Measurements from ENCODE around the gene ZNF532. TPM values are rescaled to one million over a fixed set of nuclear protein-coding genes. Genes with fewer than 3 reads are reported as not detected.

The ZNF532 gene
- total RNA-seq, 1 donor: 49.6 TPM

- no peak for TF ChIP-seq CTCF (IDR thresholded peaks at IDR 0.05; ENCODE audit: extremely low read depth, low read depth, low read length)
- no peaks in the 10 kb centered on the region for H4K20me1 ChIP-seq (ENCODE audit: insufficient read depth, low read length)
- H2AFZ ChIP-seq (ENCODE audit: low read length): no peak overlapping the region
- H3K9me3 ChIP-seq (ENCODE audit: low read depth, low read length): no peaks in the 10 kb centered on the region
- no peaks in the 10 kb centered on the region for H3K36me3 ChIP-seq (ENCODE audit: insufficient read depth, low read length)
- H3K4me1 ChIP-seq (ENCODE audit: insufficient read depth, low read length): peaks cover 39% of the 10 kb centered on the region
- H3K27me3 ChIP-seq (ENCODE audit: insufficient read depth, low read length): no peaks in the 10 kb centered on the region
- H3K79me2 ChIP-seq (ENCODE audit: insufficient read depth, low read length): no peaks in the 10 kb centered on the region
- H3K4me3 ChIP-seq (ENCODE audit: insufficient read depth, low read length): no peak overlapping the region
- no peak overlapping the region for H3K27ac ChIP-seq (ENCODE audit: low read depth, low read length)
- DNase-seq (ENCODE audit: insufficient read length, low spot score, missing footprints): no peak
- H3K4me2 ChIP-seq (ENCODE audit: insufficient read depth, low read length): no peak overlapping the region
These were observed 136.5 kb downstream of the ZNF532 start for GRCh38 chr18:59001166-59001565.

- Histone ChIP-seq H2AFZ (ENCODE audit: low read length) (no peak overlapping the region), H3K4me3 (ENCODE audit: insufficient read depth, low read length) (no peak overlapping the region), H3K36me3 (ENCODE audit: insufficient read depth, low read length) (no peaks in the 10 kb centered on the region), H3K27me3 (ENCODE audit: insufficient read depth, low read length) (no peaks in the 10 kb centered on the region), H3K9me3 (ENCODE audit: low read depth, low read length) (no peaks in the 10 kb centered on the region), H3K4me1 (ENCODE audit: insufficient read depth, low read length) (peaks cover 33% of the 10 kb centered on the region), H3K27ac (ENCODE audit: low read depth, low read length) (no peak overlapping the region), H3K79me2 (ENCODE audit: insufficient read depth, low read length) (no peaks in the 10 kb centered on the region), H4K20me1 (ENCODE audit: insufficient read depth, low read length) (no peaks in the 10 kb centered on the region), H3K4me2 (ENCODE audit: insufficient read depth, low read length) (no peak overlapping the region)
- TF ChIP-seq CTCF (IDR thresholded peaks at IDR 0.05; ENCODE audit: extremely low read depth, low read depth, low read length): no peak
- no peak for DNase-seq (ENCODE audit: insufficient read length, low spot score, missing footprints)
These were observed 137.0 kb downstream of the ZNF532 start for GRCh38 chr18:59001721-59002120.

- H2AFZ ChIP-seq (ENCODE audit: low read length): no peak overlapping the region
- no peak for DNase-seq (ENCODE audit: insufficient read length, low spot score, missing footprints)
These were observed 138.4 kb downstream of the ZNF532 start for GRCh38 chr18:59002974-59003594.

GRCh38 chr18:59005262-59005661 is 140.6 kb downstream of the ZNF532 start:
- peak; percentile 69 for DNase-seq (ENCODE audit: insufficient read length, low spot score, missing footprints)
- TF ChIP-seq CTCF (IDR thresholded peaks at IDR 0.05; ENCODE audit: extremely low read depth, low read depth, low read length): no peak
- Histone ChIP-seq H3K4me2 (ENCODE audit: insufficient read depth, low read length) (peak overlapping the region; percentile 48), H4K20me1 (ENCODE audit: insufficient read depth, low read length) (no peaks in the 10 kb centered on the region), H3K36me3 (ENCODE audit: insufficient read depth, low read length) (no peaks in the 10 kb centered on the region), H3K79me2 (ENCODE audit: insufficient read depth, low read length) (no peaks in the 10 kb centered on the region), H3K9me3 (ENCODE audit: low read depth, low read length) (no peaks in the 10 kb centered on the region), H3K4me3 (ENCODE audit: insufficient read depth, low read length) (no peak overlapping the region), H3K27me3 (ENCODE audit: insufficient read depth, low read length) (no peaks in the 10 kb centered on the region), H2AFZ (ENCODE audit: low read length) (peak overlapping the region; percentile 79), H3K27ac (ENCODE audit: low read depth, low read length) (peak overlapping the region; percentile 71), H3K4me1 (ENCODE audit: insufficient read depth, low read length) (peaks cover 16% of the 10 kb centered on the region)

More at GRCh38 chr18:59002974-59003594, 138.4 kb downstream of the ZNF532 start:
- H3K4me2 ChIP-seq (ENCODE audit: insufficient read depth, low read length): no peak overlapping the region
- no peak overlapping the region for H3K4me3 ChIP-seq (ENCODE audit: insufficient read depth, low read length)
- H3K9me3 ChIP-seq (ENCODE audit: low read depth, low read length): no peaks in the 10 kb centered on the region
- H3K36me3 ChIP-seq (ENCODE audit: insufficient read depth, low read length): no peaks in the 10 kb centered on the region
- H3K27me3 ChIP-seq (ENCODE audit: insufficient read depth, low read length): no peaks in the 10 kb centered on the region
- H3K79me2 ChIP-seq (ENCODE audit: insufficient read depth, low read length): no peaks in the 10 kb centered on the region
- no peak for TF ChIP-seq CTCF (IDR thresholded peaks at IDR 0.05; ENCODE audit: extremely low read depth, low read depth, low read length)
- H3K27ac ChIP-seq (ENCODE audit: low read depth, low read length): no peak overlapping the region
- H3K4me1 ChIP-seq (ENCODE audit: insufficient read depth, low read length): peaks cover 25% of the 10 kb centered on the region
- no peaks in the 10 kb centered on the region for H4K20me1 ChIP-seq (ENCODE audit: insufficient read depth, low read length)

Data from osteoblast (primary cell).